BE2C (cell line): ENCODE results near the gene HNMT.
"Not testable (repeated sequence)": the region's sequence is repeated elsewhere in the genome, so short reads cannot be mapped to it uniquely, and the experiment has no call there.

Experiments
- DNase-seq: peaks from one replicate; pipeline ENCODE4 v3.0.0-alpha.2; 2020
- H3K27me3 ChIP-seq: fragments of 250-450 bp; sonication (Bioruptor Pico); 2 replicates; pipeline ENCODE4 v1.5.1; 2020; ENCODE audit warnings: mild to moderate bottlenecking
- H3K36me3 ChIP-seq: fragments of 250-450 bp; sonication (Bioruptor Pico); 2 replicates; pipeline ENCODE4 v1.5.1; 2020; ENCODE audit warnings: mild to moderate bottlenecking
- H3K4me1 ChIP-seq: fragments of 250-450 bp; sonication (Bioruptor Pico); 2 replicates; pipeline ENCODE4 v1.5.1; 2020
- H3K4me3 ChIP-seq: 2 replicates; pipeline ENCODE4 v1.5.1; 2011; ENCODE audit warnings: low read depth, low read length
- H3K9me3 ChIP-seq: fragments of 250-450 bp; sonication (Bioruptor Pico); 2 replicates; pipeline ENCODE4 v1.5.1; 2020
- TF ChIP-seq, protein P1 (sequence below): IDR thresholded peaks from 2 replicates; pipeline ENCODE4 v1.5.1; 2012; ENCODE audit warnings: mild to moderate bottlenecking, low read depth, low read length

HNMT gene

DNA sequence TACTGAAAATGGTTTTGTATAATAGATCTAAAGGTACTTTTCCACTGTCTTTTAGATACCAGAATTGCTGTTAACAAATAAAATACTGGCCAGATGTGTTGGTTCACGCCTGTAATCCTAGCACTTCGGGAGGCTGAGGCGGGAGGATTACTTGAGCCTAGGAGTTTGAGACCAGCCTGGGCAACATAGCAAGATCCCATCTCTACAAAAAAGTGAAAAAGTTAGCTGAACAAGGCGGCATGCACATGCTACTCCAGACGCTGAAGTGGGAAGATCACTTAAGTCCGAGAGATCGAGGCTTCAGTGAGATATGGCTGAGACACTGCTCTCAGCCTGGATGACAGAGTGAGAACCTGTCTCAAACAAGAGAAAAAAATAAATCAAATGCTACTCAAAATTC is 2.8 kb downstream of the HNMT start:
- Histone ChIP-seq H3K27me3 (peaks cover 4% of the 10 kb centered on the region; the same call in 1 of the 2 replicates), H3K4me1 (0 out of 2 replicates have a peak, but pooled peaks cover 5% of the 10 kb centered on the region), H3K36me3 (no peaks in the 10 kb centered on the region), H3K9me3 (no peaks in the 10 kb centered on the region), H3K4me3 (no peak overlapping the region)
- no peak for DNase-seq
- TF ChIP-seq, protein P1, sequence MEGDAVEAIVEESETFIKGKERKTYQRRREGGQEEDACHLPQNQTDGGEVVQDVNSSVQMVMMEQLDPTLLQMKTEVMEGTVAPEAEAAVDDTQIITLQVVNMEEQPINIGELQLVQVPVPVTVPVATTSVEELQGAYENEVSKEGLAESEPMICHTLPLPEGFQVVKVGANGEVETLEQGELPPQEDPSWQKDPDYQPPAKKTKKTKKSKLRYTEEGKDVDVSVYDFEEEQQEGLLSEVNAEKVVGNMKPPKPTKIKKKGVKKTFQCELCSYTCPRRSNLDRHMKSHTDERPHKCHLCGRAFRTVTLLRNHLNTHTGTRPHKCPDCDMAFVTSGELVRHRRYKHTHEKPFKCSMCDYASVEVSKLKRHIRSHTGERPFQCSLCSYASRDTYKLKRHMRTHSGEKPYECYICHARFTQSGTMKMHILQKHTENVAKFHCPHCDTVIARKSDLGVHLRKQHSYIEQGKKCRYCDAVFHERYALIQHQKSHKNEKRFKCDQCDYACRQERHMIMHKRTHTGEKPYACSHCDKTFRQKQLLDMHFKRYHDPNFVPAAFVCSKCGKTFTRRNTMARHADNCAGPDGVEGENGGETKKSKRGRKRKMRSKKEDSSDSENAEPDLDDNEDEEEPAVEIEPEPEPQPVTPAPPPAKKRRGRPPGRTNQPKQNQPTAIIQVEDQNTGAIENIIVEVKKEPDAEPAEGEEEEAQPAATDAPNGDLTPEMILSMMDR, result no peak

GRCh38 chr2:137968477-137969417 is 4.5 kb downstream of the HNMT start:
- Histone ChIP-seq H3K36me3 (no peaks in the 10 kb centered on the region), H3K4me1 (0 out of 2 replicates have a peak, but pooled peaks cover 5% of the 10 kb centered on the region), H3K9me3 (no peaks in the 10 kb centered on the region), H3K4me3 (no peak overlapping the region), H3K27me3 (peaks cover 4% of the 10 kb centered on the region; the same call in 1 of the 2 replicates)
- DNase-seq, result no peak
- TF ChIP-seq, protein P1, result no peak

- no peak for DNase-seq
- H3K4me3 ChIP-seq, result no peak overlapping the region
Observed at GRCh38 chr2:137969418-137969765, 5.1 kb downstream of the HNMT start.

GRCh38 chr2:137969876-137970275 is 5.6 kb downstream of the HNMT start:
- Histone ChIP-seq H3K36me3 (no peaks in the 10 kb centered on the region), H3K4me3 (no peak overlapping the region), H3K4me1 (no peaks in the 10 kb centered on the region), H3K27me3 (peaks cover 4% of the 10 kb centered on the region; the same call in 1 of the 2 replicates), H3K9me3 (no peaks in the 10 kb centered on the region)
- DNase-seq, result no peak
- TF ChIP-seq, protein P1, result no peak

More at GRCh38 chr2:137969418-137969765, 5.1 kb downstream of the HNMT start:
- Histone ChIP-seq H3K9me3 (no peaks in the 10 kb centered on the region), H3K4me1 (0 out of 2 replicates have a peak, but pooled peaks cover 3% of the 10 kb centered on the region), H3K27me3 (peaks cover 4% of the 10 kb centered on the region; the same call in 1 of the 2 replicates), H3K36me3 (no peaks in the 10 kb centered on the region)
- TF ChIP-seq, protein P1, result no peak

DNA sequence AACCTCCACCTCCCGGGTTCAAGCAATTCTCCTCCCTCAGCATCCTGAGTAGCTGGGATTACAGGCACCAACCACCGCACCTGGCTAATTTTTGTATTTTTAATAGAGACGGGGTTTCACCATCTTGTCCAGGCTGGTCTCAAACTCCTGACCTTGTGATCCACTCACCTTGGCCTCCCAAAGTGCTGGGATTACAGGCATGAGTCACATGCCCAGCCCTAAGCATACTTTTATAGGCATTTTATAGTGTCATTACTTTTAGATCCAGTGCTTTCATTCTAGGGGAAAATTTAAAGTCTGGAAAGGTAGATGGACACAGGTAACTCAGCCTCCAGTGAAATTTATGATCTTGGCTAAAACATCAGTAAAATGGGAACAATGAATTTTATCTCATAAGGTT is 7.0 kb downstream of the HNMT start:
- H3K4me3 ChIP-seq, H3K4me1 ChIP-seq, H3K9me3 ChIP-seq, H3K27me3 ChIP-seq, DNase-seq, H3K36me3 ChIP-seq: not testable (repeated sequence)

GRCh38 chr2:137973280-137973679 is 9.0 kb downstream of the HNMT start:
- H3K4me1 ChIP-seq, result no peaks in the 10 kb centered on the region

More at GRCh38 chr2:137973280-137973679, 9.0 kb downstream of the HNMT start:
- Histone ChIP-seq H3K4me3 (no peak overlapping the region), H3K27me3 (no peaks in the 10 kb centered on the region; the same call in 1 of the 2 replicates), H3K36me3 (no peaks in the 10 kb centered on the region), H3K9me3 (no peaks in the 10 kb centered on the region)
- TF ChIP-seq, protein P1, result no peak
- DNase-seq, result no peak
